Liver (tissue), 3 donors: ENCODE measurements around the gene DST.

Experiments used
- JUND ChIP-seq, 2 donors: IDR thresholded peaks; 2 replicates each; pipeline ENCODE4 v1.6.1; 2016; ENCODE audit warnings: antibody characterized with exemption in 2 of 2
- RAD21 ChIP-seq, 2 donors: IDR thresholded peaks; 2 replicates each; pipeline ENCODE4 v1.6.1; 2016; ENCODE audit warnings: antibody characterized with exemption in 2 of 2, mild to moderate bottlenecking in 2 of 2
- SP1 ChIP-seq: IDR thresholded peaks from 2 replicates; pipeline ENCODE4 v1.6.1; 2018; ENCODE audit warnings: antibody characterized with exemption, mild to moderate bottlenecking
- TAF1 ChIP-seq: conservative IDR thresholded peaks from 2 replicates; pipeline ENCODE4 v1.6.1; 2016; ENCODE audit warnings: antibody characterized with exemption, mild to moderate bottlenecking
- YY1 ChIP-seq: IDR thresholded peaks from 2 replicates; pipeline ENCODE4 v1.6.1; 2016; ENCODE audit warnings: antibody characterized with exemption, mild to moderate bottlenecking
- TF ChIP-seq, protein P1 (sequence below): fragments of 150-350 bp; IDR thresholded peaks from 2 replicates; pipeline ENCODE4 v1.5.1; 2017; ENCODE audit warnings: improper control_type of control experiment, low read depth, low read length; ENCODE audit not compliant: missing input control
- TF ChIP-seq, protein P2 (sequence below): IDR thresholded peaks from 2 replicates; pipeline ENCODE4 v1.6.1; 2016; ENCODE audit warnings: antibody characterized with exemption, mild to moderate bottlenecking
- TF ChIP-seq, protein P3 (sequence below): IDR thresholded peaks from 2 replicates; pipeline ENCODE4 v1.6.1; 2016; ENCODE audit warnings: antibody characterized with exemption
- TF ChIP-seq, protein P4 (sequence below): IDR thresholded peaks from 2 replicates; pipeline ENCODE4 v1.6.1; 2016; ENCODE audit warnings: antibody characterized with exemption
- donor health status: healthy.
- donor health status: healthy.

DNA sequence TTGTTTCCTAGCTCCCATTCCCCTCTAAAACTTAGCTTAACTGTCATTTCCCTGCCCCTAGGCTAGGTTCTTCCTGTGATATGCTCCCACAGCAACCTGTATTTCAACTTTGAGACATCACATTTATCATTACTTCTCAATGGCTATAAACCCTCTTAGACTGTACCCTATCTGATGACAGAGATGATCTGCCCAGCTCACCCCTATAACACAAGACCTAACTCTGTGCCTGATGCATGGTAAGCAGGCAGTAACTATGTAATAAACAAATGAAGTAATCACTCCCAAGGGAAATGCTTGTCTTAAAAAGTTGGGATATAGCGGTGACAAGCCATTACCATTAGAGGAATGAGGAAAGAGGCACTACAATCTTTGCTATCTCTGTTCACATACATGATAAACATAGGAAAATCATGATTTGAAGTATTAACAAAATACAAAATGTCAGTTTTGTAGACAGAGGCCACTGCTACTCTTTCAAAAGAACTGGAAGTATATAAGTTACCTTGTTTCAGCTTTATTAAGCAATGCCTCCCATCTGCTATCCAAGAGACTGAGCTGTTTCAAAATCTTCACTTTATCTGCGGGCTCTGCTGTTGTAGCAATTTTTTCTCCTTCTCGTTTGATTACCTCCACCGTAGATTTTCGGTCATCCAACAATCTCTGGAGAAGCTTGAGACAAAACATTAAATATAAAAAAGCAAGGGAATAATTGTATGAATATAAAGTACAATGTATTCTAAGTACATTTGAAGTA lies 110.7 kb downstream of the DST start:
- TF ChIP-seq, protein P1, sequence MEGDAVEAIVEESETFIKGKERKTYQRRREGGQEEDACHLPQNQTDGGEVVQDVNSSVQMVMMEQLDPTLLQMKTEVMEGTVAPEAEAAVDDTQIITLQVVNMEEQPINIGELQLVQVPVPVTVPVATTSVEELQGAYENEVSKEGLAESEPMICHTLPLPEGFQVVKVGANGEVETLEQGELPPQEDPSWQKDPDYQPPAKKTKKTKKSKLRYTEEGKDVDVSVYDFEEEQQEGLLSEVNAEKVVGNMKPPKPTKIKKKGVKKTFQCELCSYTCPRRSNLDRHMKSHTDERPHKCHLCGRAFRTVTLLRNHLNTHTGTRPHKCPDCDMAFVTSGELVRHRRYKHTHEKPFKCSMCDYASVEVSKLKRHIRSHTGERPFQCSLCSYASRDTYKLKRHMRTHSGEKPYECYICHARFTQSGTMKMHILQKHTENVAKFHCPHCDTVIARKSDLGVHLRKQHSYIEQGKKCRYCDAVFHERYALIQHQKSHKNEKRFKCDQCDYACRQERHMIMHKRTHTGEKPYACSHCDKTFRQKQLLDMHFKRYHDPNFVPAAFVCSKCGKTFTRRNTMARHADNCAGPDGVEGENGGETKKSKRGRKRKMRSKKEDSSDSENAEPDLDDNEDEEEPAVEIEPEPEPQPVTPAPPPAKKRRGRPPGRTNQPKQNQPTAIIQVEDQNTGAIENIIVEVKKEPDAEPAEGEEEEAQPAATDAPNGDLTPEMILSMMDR, result no peak
- TF ChIP-seq RAD21 (IDR thresholded peaks at IDR 0.05) (no peak), SP1 (no peak), YY1 (no peak), TAF1 (no peak), JUND (IDR thresholded peaks at IDR 0.05) (no peak)
- TF ChIP-seq, protein P2, sequence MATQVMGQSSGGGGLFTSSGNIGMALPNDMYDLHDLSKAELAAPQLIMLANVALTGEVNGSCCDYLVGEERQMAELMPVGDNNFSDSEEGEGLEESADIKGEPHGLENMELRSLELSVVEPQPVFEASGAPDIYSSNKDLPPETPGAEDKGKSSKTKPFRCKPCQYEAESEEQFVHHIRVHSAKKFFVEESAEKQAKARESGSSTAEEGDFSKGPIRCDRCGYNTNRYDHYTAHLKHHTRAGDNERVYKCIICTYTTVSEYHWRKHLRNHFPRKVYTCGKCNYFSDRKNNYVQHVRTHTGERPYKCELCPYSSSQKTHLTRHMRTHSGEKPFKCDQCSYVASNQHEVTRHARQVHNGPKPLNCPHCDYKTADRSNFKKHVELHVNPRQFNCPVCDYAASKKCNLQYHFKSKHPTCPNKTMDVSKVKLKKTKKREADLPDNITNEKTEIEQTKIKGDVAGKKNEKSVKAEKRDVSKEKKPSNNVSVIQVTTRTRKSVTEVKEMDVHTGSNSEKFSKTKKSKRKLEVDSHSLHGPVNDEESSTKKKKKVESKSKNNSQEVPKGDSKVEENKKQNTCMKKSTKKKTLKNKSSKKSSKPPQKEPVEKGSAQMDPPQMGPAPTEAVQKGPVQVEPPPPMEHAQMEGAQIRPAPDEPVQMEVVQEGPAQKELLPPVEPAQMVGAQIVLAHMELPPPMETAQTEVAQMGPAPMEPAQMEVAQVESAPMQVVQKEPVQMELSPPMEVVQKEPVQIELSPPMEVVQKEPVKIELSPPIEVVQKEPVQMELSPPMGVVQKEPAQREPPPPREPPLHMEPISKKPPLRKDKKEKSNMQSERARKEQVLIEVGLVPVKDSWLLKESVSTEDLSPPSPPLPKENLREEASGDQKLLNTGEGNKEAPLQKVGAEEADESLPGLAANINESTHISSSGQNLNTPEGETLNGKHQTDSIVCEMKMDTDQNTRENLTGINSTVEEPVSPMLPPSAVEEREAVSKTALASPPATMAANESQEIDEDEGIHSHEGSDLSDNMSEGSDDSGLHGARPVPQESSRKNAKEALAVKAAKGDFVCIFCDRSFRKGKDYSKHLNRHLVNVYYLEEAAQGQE, result no peak
- TF ChIP-seq, protein P3, sequence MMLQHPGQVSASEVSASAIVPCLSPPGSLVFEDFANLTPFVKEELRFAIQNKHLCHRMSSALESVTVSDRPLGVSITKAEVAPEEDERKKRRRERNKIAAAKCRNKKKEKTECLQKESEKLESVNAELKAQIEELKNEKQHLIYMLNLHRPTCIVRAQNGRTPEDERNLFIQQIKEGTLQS, result no peak
- TF ChIP-seq, protein P4, sequence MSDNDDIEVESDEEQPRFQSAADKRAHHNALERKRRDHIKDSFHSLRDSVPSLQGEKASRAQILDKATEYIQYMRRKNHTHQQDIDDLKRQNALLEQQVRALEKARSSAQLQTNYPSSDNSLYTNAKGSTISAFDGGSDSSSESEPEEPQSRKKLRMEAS, result no peak
